GM06990 (cell line): ENCODE data around the gene NEDD4L.

Experiments
- DNase-seq: peaks from one replicate; pipeline ENCODE4 v3.0.0-alpha.2; 2011; ENCODE audit not compliant: insufficient read length; ENCODE audit errors: extremely low read depth
- H3K27me3 ChIP-seq: replicated peaks from 2 replicates; pipeline ENCODE4 v1.6.0; 2011; ENCODE audit warnings: low read length; ENCODE audit not compliant: control insufficient read depth, insufficient read depth
- H3K36me3 ChIP-seq: 2 replicates; pipeline ENCODE4 v1.5.1; 2011; ENCODE audit warnings: low read length; ENCODE audit not compliant: control insufficient read depth, insufficient read depth
- H3K4me3 ChIP-seq: replicated peaks from 2 replicates; pipeline ENCODE4 v1.5.1; 2011; ENCODE audit warnings: low read depth, mild to moderate bottlenecking, control low read depth, low read length
- TF ChIP-seq, protein P1 (sequence below): IDR thresholded peaks from 2 replicates; pipeline ENCODE4 v1.5.1; 2011; ENCODE audit warnings: low read length, control low read depth, mild to moderate bottlenecking, inconsistent platforms; ENCODE audit not compliant: insufficient read depth, poor library complexity, severe bottlenecking

NEDD4L gene

DNA sequence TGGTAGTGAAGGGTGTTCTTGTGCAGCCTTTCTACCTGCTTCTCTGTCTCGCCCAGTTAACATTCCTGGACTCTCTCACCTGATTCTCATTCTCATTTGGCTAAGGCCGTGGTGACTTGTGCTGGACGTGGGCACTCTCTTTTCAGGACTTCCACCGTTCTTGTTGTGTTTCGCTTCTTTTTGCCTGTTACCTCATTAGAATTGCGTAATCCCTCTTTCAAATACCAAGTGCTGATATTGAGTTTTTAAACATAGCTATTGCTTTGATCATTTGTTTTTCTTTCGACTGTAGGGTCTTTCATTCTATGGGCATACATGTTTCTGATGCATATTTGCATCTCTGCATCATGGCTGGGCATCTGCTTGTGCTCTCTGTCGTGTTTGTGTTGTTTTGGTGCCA is 297.9 kb downstream of the NEDD4L start:
- DNase-seq = no peak
- Histone ChIP-seq H3K27me3 (no peaks in the 10 kb centered on the region), H3K36me3 (no peaks in the 10 kb centered on the region; the same call in none of the 2 replicates), H3K4me3 (no peak overlapping the region)
- TF ChIP-seq, protein P1, sequence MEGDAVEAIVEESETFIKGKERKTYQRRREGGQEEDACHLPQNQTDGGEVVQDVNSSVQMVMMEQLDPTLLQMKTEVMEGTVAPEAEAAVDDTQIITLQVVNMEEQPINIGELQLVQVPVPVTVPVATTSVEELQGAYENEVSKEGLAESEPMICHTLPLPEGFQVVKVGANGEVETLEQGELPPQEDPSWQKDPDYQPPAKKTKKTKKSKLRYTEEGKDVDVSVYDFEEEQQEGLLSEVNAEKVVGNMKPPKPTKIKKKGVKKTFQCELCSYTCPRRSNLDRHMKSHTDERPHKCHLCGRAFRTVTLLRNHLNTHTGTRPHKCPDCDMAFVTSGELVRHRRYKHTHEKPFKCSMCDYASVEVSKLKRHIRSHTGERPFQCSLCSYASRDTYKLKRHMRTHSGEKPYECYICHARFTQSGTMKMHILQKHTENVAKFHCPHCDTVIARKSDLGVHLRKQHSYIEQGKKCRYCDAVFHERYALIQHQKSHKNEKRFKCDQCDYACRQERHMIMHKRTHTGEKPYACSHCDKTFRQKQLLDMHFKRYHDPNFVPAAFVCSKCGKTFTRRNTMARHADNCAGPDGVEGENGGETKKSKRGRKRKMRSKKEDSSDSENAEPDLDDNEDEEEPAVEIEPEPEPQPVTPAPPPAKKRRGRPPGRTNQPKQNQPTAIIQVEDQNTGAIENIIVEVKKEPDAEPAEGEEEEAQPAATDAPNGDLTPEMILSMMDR = no peak

DNA sequence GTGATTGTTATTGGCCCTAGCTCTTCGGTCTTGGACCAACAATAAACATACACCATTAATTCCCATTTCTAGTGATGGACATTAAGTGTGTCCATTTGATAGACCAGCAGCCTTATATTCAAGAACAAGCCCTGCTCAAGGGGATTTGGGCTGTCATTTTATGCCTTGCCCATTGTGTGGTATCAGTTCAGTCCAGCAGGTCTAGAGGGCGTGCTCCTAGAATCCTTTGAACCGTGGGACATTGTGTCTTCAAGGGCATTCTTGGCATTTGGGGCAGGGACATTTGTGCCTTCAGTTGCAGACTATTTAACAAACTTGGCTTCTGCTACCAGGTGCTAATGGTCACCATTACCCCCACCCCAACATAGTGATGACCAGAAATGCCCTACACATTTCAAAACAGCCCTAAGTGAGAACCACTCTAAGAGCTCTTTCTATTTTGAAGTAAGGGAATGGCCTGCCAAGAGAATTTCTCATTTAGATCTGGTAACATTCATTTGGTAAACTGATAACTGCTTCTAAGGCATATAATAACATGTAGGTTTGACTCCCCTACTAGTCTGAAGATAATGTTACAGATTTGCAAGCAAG is 300.1 kb downstream of the NEDD4L start:
- Histone ChIP-seq H3K27me3 (no peaks in the 10 kb centered on the region), H3K4me3 (no peak overlapping the region), H3K36me3 (no peaks in the 10 kb centered on the region; the same call in none of the 2 replicates)
- TF ChIP-seq, protein P1 = no peak
- DNase-seq = no peak

DNA sequence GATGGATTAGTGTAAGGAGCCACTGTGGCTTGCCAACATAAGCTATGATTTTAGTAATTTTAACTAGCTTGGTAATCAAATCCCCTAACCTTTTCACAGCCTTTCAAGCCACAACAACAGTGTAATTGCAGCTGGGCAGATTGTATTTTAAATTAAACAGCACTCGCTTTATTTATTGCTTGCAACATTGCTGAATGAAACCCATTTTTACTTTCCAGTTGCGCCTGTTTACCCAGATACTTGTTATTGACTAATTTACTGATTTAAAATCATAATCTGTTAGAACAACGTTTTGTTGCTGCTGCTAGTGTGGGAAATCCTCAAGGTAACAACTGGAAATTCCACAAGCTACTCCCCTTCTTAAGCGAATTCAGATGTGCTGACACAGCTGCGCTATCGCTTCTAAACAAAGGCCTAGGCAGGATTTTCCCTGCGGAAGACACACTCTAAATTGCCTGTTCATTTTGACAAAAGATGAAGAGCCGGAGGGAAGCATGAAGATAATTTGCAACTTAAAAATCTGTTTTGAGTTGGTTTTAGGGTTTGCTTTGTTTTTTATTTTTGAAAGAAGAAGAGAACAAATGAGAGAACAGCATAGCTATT is 300.9 kb downstream of the NEDD4L start:
- DNase-seq = no peak
- no peaks in the 10 kb centered on the region; the same call in none of the 2 replicates for H3K36me3 ChIP-seq
- TF ChIP-seq, protein P1 = no peak
- H3K4me3 ChIP-seq = no peak overlapping the region
- H3K27me3 ChIP-seq = no peaks in the 10 kb centered on the region

DNA sequence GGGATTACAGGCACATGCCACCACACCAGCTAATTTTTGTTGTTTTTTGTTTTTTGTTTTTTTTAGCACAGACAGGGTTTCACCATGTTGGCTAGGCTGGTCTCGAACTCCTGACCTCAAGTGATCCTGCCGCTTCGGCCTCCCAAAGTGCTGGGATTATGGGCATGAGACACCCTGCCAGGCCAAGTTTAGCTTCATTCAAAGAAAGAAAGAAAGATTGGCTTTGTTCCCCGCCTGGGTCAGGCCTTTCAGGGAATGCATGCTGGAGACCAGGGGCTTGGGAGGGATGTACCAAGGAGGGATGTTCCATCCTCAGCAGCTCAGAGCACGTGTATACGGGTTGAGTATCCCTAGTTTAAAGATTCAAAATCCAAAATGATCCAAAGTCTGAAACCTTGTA is 301.8 kb downstream of the NEDD4L start:
- Histone ChIP-seq H3K36me3 (no peaks in the 10 kb centered on the region; the same call in none of the 2 replicates), H3K4me3 (no peak overlapping the region), H3K27me3 (no peaks in the 10 kb centered on the region)
- TF ChIP-seq, protein P1 = no peak
- no peak for DNase-seq

DNA sequence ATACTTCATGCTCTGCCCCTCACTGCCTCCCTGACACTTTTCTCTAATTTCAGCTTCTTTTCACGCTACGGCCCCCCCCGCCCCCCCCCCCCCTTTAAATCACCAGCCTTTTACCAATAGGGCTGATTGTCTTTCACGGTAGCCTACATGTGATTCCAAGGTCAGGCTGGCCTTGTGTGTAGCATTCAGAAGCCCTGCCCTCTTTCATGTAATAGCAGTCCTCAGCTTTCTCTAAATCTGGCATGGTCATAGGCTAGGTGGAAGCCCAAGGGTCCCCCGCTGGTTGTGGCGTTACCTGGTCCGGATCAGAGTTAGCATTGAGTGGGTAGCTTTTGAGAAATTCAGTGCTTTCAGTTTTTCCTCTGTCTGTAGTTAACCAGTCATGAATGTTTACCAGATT is 303.1 kb downstream of the NEDD4L start:
- Histone ChIP-seq H3K27me3 (no peaks in the 10 kb centered on the region), H3K4me3 (no peak overlapping the region), H3K36me3 (no peaks in the 10 kb centered on the region; the same call in none of the 2 replicates)
- DNase-seq = no peak
- TF ChIP-seq, protein P1 = no peak
